GM12891 (cell line): ENCODE results near the gene ROS1.

Experiments
- POLR2AphosphoS5 ChIP-seq: IDR thresholded peaks from 2 replicates; pipeline ENCODE4 v1.6.1; 2011; ENCODE audit warnings: low read depth, low read length, control low read depth
- SPI1 ChIP-seq: IDR thresholded peaks from 2 replicates; pipeline ENCODE4 v1.6.1; 2011; ENCODE audit warnings: low read depth, low read length, control low read depth

GRCh38 chr6:117266257-117267053 is 159.3 kb downstream of the ROS1 start:
- TF ChIP-seq POLR2AphosphoS5 (no peak), SPI1 (no peak)
